Measurements from ENCODE around the gene AGBL5.

- TF ChIP-seq, protein P1, sequence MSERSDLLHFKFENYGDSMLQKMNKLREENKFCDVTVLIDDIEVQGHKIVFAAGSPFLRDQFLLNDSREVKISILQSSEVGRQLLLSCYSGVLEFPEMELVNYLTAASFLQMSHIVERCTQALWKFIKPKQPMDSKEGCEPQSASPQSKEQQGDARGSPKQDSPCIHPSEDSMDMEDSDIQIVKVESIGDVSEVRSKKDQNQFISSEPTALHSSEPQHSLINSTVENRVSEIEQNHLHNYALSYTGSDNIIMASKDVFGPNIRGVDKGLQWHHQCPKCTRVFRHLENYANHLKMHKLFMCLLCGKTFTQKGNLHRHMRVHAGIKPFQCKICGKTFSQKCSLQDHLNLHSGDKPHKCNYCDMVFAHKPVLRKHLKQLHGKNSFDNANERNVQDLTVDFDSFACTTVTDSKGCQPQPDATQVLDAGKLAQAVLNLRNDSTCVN (tag by site-specific recombination; optimal IDR thresholded peaks at IDR 0.05) = no peak
- TF ChIP-seq, protein P2, sequence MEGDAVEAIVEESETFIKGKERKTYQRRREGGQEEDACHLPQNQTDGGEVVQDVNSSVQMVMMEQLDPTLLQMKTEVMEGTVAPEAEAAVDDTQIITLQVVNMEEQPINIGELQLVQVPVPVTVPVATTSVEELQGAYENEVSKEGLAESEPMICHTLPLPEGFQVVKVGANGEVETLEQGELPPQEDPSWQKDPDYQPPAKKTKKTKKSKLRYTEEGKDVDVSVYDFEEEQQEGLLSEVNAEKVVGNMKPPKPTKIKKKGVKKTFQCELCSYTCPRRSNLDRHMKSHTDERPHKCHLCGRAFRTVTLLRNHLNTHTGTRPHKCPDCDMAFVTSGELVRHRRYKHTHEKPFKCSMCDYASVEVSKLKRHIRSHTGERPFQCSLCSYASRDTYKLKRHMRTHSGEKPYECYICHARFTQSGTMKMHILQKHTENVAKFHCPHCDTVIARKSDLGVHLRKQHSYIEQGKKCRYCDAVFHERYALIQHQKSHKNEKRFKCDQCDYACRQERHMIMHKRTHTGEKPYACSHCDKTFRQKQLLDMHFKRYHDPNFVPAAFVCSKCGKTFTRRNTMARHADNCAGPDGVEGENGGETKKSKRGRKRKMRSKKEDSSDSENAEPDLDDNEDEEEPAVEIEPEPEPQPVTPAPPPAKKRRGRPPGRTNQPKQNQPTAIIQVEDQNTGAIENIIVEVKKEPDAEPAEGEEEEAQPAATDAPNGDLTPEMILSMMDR (tag by site-specific recombination; IDR thresholded peaks at IDR 0.05) = no peak
- TF ChIP-seq, protein P3, sequence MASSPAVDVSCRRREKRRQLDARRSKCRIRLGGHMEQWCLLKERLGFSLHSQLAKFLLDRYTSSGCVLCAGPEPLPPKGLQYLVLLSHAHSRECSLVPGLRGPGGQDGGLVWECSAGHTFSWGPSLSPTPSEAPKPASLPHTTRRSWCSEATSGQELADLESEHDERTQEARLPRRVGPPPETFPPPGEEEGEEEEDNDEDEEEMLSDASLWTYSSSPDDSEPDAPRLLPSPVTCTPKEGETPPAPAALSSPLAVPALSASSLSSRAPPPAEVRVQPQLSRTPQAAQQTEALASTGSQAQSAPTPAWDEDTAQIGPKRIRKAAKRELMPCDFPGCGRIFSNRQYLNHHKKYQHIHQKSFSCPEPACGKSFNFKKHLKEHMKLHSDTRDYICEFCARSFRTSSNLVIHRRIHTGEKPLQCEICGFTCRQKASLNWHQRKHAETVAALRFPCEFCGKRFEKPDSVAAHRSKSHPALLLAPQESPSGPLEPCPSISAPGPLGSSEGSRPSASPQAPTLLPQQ (tag by site-specific recombination; IDR thresholded peaks at IDR 0.05) = no peak
- no peak for TF ChIP-seq ZFP37 (tag by site-specific recombination; IDR thresholded peaks at IDR 0.05)
- TF ChIP-seq ZNF24 (tag by site-specific recombination; IDR thresholded peaks at IDR 0.05) = no peak
- TF ChIP-seq, protein P4, sequence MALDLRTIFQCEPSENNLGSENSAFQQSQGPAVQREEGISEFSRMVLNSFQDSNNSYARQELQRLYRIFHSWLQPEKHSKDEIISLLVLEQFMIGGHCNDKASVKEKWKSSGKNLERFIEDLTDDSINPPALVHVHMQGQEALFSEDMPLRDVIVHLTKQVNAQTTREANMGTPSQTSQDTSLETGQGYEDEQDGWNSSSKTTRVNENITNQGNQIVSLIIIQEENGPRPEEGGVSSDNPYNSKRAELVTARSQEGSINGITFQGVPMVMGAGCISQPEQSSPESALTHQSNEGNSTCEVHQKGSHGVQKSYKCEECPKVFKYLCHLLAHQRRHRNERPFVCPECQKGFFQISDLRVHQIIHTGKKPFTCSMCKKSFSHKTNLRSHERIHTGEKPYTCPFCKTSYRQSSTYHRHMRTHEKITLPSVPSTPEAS (tag by site-specific recombination; IDR thresholded peaks at IDR 0.05) = no peak
- TF ChIP-seq, protein P5, sequence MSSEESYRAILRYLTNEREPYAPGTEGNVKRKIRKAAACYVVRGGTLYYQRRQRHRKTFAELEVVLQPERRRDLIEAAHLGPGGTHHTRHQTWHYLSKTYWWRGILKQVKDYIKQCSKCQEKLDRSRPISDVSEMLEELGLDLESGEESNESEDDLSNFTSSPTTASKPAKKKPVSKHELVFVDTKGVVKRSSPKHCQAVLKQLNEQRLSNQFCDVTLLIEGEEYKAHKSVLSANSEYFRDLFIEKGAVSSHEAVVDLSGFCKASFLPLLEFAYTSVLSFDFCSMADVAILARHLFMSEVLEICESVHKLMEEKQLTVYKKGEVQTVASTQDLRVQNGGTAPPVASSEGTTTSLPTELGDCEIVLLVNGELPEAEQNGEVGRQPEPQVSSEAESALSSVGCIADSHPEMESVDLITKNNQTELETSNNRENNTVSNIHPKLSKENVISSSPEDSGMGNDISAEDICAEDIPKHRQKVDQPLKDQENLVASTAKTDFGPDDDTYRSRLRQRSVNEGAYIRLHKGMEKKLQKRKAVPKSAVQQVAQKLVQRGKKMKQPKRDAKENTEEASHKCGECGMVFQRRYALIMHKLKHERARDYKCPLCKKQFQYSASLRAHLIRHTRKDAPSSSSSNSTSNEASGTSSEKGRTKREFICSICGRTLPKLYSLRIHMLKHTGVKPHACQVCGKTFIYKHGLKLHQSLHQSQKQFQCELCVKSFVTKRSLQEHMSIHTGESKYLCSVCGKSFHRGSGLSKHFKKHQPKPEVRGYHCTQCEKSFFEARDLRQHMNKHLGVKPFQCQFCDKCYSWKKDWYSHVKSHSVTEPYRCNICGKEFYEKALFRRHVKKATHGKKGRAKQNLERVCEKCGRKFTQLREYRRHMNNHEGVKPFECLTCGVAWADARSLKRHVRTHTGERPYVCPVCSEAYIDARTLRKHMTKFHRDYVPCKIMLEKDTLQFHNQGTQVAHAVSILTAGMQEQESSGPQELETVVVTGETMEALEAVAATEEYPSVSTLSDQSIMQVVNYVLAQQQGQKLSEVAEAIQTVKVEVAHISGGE (tag by site-specific recombination; conservative IDR thresholded peaks at IDR 0.05; ENCODE audit: low read depth) = no peak
Observed at GRCh38 chr2:27023740-27024139, 27.7 kb upstream of the AGBL5 start.

Data from HEK293 (cell line).